Left renal pelvis (tissue), 4 donors: ENCODE measurements around the gene DPP6. TPM values are rescaled to one million over a fixed set of nuclear protein-coding genes. Genes with fewer than 3 reads are reported as not detected.
"Not testable (repeated sequence)": the region's sequence is repeated elsewhere in the genome, so short reads cannot be mapped to it uniquely, and the experiment has no call there.

ENCODE experiments used
- DNase-seq, 4 donors: peaks; one replicate each; pipeline ENCODE4 v3.0.0-alpha.2; 2013; ENCODE audit warnings: low read depth in 4 of 4, low spot score in 3 of 4
- polyA plus RNA-seq, 4 donors: library from polyadenylated mRNA; unstranded; fragments of 120-200 nt; gene quantifications; one replicate each; pipeline ENCODE4 v1.2.1, GENCODE V29; 2013; ENCODE audit not compliant: insufficient read length in 4 of 4

DPP6 gene
- polyA plus RNA-seq, 4 donors, result 43.7 to 155 (median 50.3) TPM

DNA sequence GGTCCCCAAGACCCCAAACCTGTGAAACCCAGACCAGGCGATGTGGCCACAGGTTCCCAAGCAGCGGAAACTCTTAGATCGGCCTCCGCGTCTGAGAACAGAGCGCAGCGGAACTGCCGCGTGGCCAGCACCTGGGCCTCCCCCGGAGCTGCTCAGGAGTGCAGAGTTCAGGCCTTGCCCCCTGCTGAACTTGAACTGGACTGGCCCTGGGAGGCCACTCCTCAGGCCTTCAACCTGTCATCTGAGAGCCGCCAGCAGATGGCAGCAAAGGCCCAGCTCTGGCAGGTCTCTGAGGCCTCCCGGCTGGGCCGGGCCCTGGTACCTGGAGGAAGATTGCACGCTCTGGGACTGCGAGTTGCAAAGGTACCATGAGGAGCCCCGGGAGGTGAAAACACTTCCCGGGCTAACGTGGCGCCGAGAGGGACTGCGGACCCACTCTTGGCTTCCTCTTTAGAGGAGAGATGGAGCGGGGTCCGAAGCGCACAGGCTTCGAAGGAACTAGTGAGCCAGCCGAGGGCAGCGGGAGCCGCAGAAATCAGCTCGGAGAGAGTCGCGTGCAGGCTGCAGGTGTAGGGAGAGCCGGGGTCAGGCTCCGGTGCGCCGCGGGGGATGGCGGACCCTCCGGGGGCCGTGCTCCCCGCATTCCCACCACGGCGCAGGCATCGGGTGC lies 861.6 kb downstream of the DPP6 start:
- peak in 3 of 4 donors; percentile 64 to 73 (median 70) for DNase-seq

DNA sequence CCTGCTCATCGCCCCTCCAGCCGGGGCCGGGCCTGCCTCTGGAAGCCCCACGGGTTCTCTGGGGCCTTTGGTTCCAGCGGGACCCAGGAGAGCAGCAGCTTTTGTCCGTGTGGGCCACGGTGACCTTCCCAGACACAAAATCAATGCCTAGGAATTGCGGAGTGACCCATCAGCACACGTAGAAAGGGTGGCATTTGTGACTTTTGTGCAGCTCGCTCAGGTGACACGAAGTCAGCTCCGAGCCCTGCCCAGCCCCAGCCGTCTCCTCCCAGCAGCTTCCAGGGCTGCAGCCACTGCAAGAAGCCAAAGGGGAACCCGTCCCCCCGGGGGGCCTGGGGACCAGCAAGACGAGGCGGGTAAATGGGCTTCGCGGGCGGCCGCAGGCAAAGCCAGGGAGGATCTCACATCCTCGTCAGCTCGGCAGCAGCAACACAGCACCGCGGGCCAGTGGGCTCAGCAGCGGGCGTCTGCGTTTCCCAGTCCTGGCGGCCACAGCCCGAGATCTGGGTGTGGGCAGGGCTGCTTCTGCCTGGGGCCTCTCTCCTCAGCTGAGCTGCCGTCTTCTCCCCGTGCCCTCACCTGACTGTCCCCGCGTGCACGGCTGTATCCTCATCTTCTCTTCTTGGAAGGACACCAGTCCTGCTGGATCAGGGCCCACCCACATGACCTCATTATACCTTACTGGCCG lies 862.3 kb downstream of the DPP6 start:
- no peak for DNase-seq

- DNase-seq, result no peak
These were observed 862.8 kb downstream of the DPP6 start for GRCh38 chr7:154914996-154915380.

- DNase-seq, result no peak
These were observed 863.4 kb downstream of the DPP6 start for GRCh38 chr7:154915600-154915999.

DNA sequence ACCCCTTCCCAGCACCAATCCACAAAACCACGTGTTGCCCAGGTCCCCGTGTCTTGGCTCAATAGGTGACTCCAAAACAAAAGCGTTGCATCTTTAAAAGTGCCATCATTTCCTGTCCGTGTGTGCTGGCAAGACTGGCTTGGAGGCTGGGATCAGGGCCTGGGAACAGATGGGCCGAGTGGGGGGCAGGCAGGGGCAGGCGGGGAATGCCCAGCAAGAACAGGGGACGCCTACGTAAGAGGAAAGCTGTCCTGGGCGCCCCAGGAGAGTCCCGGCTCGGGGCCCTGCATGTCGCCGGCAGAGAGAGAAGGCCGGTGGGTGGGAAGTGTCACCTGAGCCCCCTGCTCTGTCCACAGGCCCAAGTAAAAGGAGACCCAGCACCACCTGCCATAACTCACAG lies 864.2 kb downstream of the DPP6 start:
- DNase-seq, result no peak

GRCh38 chr7:154916856-154917807 lies 864.9 kb downstream of the DPP6 start:
- no peak for DNase-seq

DNA sequence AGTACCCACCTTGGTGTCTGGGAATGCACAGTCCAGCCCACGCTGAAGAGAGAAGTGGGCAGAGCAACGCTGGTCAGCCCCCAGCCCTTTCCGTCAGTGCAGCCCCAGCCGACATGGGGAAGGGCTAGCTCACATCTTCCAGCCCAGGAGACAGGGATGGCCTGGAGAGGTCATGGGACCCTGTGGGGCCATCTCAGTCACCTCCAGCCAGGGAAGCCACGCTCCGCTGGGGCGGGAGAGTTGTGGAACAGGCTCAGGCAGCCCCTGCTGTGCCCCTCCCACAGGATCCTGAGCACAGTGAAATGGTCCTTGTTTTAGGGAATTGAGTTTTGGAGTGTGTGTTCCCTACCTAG lies 865.6 kb downstream of the DPP6 start:
- no peak for DNase-seq

DNA sequence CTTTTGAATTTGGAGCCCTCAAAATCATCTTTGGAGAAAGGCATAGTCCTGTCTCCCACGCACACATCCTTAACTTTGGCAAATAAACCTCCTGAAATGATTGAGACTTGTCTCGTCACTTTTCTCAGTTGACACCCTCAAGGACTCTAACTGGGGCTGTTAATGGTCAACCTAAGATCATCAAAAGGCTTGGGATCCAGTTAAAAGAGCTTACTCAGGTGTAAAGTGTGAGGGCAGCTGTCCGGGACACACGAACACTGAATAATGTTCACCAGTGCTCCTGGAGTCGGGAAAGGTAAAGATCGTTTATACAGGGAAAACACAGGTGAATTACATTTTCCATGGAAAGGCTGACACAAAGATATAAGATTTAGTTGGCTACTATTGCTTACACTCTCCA lies 866.1 kb downstream of the DPP6 start:
- DNase-seq, result no peak

DNA sequence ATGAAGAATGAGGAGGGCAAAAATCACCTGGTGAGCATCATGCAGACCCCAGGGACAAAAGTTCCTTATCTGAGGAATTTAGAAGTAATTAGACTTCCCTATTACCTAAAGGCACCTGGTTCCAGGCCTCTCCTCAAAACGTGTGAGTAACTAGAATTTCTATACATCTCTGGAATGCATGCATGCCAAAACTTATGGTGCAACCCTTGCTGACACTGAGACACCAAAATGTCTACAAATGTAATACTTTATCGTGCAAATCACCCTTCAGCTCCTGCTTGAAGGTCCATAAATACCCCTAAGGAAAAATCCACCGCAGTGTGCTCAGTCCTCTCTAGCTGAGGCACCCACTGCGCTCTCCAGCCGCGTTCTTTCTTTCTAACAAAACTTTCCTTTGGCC lies 866.5 kb downstream of the DPP6 start:
- DNase-seq, result no peak

DNA sequence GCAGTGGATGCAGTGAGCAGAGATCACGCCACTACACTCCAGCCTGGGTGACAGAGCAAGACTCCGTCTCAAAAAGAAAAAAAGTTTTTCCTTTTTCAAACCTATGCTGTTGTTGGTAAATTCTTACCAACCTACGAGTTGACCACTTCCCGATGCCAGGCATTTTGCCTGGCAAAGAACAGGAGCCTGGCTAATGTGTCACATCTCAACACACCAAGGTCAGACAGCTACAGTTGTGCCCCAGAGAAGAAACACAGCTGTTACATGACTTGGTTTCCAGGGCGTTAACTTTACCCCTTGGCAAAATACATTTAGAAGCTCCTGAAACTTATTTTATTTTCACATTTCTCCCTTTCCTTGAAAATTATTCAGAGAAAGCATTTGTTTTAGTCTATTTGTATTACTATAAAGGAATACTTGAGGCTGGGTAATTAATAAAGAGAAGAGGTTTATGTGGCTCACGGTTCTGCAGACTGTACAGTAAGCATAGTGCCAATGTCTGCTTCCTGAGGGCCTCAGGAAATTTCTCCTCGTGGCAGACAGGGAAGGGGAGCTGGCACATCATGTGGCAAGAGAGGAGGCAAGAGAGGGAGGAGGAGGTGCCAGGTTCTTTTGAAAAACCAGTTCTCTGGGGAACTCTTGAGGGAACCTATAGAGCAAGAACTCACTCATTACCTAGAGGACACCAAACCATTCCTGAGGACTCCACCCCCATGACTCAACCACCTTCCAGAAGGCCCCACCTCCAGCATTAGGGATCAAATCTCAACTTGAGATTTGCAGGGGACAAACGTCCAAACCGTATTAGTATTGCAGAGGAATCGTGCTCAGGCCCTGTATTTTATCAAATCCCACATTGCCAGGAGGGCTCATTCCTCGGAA lies 867.4 kb downstream of the DPP6 start:
- DNase-seq, result no peak

DNA sequence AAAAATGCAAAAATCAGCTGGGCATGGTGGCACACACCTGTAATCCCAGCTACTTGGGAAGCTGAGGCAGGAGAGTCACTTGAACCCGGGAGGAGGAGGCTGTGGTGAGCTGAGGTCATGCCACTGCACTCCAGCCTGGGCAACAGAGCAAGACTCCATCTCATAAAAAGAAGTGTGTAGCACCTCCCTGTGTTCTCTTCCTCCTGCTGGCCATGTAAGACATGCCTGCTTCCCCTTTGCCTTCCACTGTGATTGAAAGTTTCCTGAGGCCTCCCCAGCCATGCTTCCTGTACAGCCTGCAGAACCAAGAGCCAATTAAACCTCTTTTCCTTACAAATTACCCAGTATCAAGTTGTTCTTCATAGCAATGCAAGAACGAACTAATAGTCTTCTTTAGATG lies 870.3 kb downstream of the DPP6 start:
- not testable (repeated sequence) for DNase-seq

- DNase-seq, result peak; percentile 65 to 79 (median 70)
These were observed 875.5 kb downstream of the DPP6 start for GRCh38 chr7:154927624-154928125.

DNA sequence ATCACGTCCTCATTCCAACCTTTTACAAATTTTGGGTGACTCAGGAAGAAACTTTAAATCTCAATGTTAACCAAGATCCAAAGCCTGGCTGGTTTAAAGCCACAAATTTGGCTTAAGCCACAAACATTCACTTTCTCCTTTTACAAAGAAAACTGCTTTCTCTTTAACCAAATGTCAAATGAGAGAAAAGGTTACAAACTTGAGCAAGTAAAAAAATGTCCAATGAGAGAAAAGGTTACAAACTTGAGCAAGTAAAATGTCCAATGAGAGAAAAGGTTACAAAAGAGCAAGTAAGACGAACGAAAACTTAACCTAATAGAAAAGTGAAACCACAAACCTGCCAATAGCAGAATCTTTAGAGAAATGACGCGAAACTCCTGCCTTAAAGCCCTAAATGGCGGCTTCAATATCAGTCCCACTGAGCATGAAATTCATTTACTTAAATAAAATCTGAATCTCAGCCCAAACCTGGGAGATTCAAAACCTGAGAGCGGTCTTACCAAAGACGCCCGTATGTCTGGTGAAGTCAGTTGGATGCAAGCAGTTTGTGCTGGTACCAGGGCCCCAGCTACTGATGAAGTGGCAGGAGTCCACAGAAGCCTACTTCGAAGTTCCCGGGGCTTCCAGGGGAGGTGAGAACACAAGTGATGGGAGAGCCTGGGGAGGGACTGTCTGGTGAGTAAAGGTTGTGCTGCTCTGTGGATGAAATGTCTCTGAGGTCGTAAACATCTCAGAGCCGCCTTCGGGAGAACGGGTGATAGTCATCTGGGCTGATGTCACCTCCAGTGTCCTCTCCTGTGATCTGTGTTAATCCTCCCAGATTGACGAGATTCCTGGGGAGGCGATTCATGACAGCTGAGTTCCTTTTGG lies 876.2 kb downstream of the DPP6 start:
- DNase-seq, result peak; percentile 91 to 96 (median 94)

DNA sequence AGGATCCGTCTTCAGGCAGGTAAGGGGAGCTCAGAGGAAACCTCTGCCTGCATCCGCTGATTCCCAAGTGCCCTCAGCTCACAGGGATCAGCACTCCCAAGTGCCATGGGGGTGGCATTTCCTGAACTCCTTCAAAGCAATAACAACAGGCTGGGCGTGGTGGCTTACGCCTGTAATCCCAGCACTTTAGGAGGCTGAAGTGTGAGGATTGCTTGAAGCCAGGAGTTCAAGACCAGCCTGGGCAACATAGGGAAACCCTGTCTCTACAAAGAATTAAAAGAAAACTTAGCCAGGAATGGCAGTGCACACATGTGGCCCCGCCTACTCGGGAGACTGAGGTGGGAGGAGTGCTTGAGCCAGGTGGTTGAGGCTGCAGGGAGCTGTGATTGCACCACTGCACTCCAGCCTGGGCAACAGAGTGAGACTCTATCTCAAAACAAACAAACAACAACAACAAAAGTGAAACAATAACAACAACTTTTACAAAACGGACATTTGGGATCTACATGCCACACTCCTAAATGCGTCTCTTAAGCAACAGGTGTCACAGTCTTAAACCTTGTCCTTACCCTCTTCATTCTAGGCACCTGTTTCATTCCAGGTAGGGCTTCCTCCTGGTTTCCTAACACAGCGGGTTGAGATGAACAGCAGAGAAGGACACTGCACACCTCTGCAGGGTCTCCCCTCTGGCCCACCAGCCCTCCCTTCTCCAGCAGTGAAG lies 877.0 kb downstream of the DPP6 start:
- no peak for DNase-seq

GRCh38 chr7:154931906-154932305 lies 879.7 kb downstream of the DPP6 start:
- no peak for DNase-seq

DNA sequence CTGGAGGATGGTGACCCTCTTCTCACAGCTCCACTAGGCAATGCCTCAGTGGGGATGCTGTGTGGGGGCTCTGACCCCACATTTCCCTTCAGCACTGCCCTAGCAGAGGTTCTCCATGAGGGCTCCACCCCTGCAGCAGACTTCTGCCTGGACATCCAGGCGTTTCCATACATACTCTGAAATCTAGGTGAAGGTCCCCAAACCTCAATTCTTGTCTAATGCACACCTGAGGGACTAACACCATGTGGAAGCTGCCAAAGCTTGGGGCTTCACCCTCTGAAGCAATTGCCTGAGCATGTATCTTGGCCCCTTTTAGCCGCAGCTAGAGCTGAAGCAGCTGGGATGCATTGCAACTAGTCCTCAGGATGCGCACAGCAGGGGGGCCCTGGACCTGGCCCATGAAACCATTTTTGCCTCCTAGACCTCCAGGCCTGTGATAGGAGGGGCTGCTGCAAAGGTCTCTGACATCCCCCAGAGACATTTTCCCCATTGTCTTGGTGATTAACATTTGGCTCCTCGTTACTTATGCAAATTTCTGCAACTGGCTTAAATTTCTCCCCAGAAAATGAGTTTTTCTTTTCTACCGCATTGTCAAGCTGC lies 882.3 kb downstream of the DPP6 start:
- DNase-seq, result not testable (repeated sequence)

- no peak for DNase-seq
These were observed 885.6 kb downstream of the DPP6 start for GRCh38 chr7:154937837-154938236.

- DNase-seq, result no peak
These were observed 890.5 kb downstream of the DPP6 start for GRCh38 chr7:154942691-154943090.
